Measurements from ENCODE around the gene LUZP2. TPM values are rescaled to one million over a fixed set of nuclear protein-coding genes. Genes with fewer than 3 reads are reported as not detected.

Gene LUZP2
- polyA plus RNA-seq, 1 donor from 2014 or later = 15.5 TPM

DNA sequence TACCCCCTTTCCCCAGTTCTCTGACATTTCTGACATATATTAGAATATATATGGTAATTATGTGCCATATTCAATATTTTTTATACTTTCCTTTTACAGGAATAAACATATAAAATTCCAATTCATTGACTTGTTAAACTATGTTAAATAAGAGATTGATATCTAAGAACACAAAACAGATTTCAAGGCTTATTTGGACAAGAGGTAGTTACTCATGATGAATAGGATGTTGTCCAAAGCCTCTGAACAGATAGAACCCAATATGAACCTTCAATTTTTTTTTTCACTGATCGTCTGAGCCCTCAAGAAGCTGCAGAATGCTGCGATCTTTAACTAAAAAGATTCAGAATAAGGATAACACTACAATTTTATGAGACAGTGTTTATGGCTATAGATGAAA, 340.3 kb downstream of the LUZP2 start:
- Histone ChIP-seq H3K27me3 (ENCODE audit: insufficient read depth, low read depth, low read length) (no peaks in the 10 kb centered on the region), H3K9ac (ENCODE audit: low read length) (no peak overlapping the region), H3K4me3 (ENCODE audit: low read length) (no peak overlapping the region)

DNA sequence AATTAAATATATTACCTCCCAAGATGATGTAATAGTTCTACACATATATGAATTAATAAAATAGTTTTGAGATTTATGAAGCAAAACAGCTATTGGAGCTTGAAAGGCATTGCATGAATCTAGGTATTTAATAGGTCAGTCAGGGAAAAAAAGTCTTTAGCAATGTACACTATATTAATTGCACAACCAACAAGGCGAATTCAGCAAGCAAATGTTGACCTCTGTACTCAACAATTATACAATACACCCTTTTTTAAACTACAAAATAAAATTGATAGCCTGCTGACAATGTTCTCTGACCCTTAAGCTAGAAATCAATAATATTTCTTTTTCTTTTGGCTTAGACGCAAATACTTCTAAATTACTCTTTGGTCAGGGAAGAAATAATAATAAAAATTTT, 345.5 kb downstream of the LUZP2 start:
- Histone ChIP-seq H3K4me2 (ENCODE audit: low read length) (no peak overlapping the region), H3K27ac (ENCODE audit: low read length) (no peak overlapping the region), H3K27me3 (ENCODE audit: insufficient read depth, low read depth, low read length) (no peaks in the 10 kb centered on the region), H3K9me2 (ENCODE audit: insufficient read depth, low read length) (no peaks in the 10 kb centered on the region), H3K36me3 (ENCODE audit: insufficient read depth, low read length) (no peaks in the 10 kb centered on the region), H3F3A (ENCODE audit: insufficient read depth, low read length, poor library complexity, severe bottlenecking) (no peaks in the 10 kb centered on the region), H3K79me2 (replicated peaks; ENCODE audit: insufficient read depth, low read length) (no peaks in the 10 kb centered on the region), H3K9ac (ENCODE audit: low read length) (no peak overlapping the region), H4K20me1 (ENCODE audit: insufficient read depth) (no peaks in the 10 kb centered on the region), H3K4me3 (ENCODE audit: low read length) (no peak overlapping the region), H2AFZ (ENCODE audit: low read depth, low read length) (no peak overlapping the region), H3K9me3 (ENCODE audit: low read length) (no peaks in the 10 kb centered on the region)
- TF ChIP-seq, protein P1, sequence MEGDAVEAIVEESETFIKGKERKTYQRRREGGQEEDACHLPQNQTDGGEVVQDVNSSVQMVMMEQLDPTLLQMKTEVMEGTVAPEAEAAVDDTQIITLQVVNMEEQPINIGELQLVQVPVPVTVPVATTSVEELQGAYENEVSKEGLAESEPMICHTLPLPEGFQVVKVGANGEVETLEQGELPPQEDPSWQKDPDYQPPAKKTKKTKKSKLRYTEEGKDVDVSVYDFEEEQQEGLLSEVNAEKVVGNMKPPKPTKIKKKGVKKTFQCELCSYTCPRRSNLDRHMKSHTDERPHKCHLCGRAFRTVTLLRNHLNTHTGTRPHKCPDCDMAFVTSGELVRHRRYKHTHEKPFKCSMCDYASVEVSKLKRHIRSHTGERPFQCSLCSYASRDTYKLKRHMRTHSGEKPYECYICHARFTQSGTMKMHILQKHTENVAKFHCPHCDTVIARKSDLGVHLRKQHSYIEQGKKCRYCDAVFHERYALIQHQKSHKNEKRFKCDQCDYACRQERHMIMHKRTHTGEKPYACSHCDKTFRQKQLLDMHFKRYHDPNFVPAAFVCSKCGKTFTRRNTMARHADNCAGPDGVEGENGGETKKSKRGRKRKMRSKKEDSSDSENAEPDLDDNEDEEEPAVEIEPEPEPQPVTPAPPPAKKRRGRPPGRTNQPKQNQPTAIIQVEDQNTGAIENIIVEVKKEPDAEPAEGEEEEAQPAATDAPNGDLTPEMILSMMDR (IDR thresholded peaks at IDR 0.05; ENCODE audit: poor library complexity, severe bottlenecking) = no peak
- TF ChIP-seq MXI1 (conservative IDR thresholded peaks at IDR 0.05; ENCODE audit: poor library complexity, severe bottlenecking) (no peak), RAD21 (conservative IDR thresholded peaks at IDR 0.05) (no peak), EZH2 (IDR thresholded peaks at IDR 0.05; ENCODE audit: borderline replicate concordance, insufficient read depth, low read length, poor library complexity, severe bottlenecking) (no peak), SMC3 (conservative IDR thresholded peaks at IDR 0.05; ENCODE audit: poor library complexity) (no peak), TAF1 (IDR thresholded peaks at IDR 0.05; ENCODE audit: low read depth) (no peak), POLR2AphosphoS5 (IDR thresholded peaks at IDR 0.05) (no peak), EP300 (conservative IDR thresholded peaks at IDR 0.05; ENCODE audit: poor library complexity, severe bottlenecking) (no peak)
- TF ChIP-seq, protein P2, sequence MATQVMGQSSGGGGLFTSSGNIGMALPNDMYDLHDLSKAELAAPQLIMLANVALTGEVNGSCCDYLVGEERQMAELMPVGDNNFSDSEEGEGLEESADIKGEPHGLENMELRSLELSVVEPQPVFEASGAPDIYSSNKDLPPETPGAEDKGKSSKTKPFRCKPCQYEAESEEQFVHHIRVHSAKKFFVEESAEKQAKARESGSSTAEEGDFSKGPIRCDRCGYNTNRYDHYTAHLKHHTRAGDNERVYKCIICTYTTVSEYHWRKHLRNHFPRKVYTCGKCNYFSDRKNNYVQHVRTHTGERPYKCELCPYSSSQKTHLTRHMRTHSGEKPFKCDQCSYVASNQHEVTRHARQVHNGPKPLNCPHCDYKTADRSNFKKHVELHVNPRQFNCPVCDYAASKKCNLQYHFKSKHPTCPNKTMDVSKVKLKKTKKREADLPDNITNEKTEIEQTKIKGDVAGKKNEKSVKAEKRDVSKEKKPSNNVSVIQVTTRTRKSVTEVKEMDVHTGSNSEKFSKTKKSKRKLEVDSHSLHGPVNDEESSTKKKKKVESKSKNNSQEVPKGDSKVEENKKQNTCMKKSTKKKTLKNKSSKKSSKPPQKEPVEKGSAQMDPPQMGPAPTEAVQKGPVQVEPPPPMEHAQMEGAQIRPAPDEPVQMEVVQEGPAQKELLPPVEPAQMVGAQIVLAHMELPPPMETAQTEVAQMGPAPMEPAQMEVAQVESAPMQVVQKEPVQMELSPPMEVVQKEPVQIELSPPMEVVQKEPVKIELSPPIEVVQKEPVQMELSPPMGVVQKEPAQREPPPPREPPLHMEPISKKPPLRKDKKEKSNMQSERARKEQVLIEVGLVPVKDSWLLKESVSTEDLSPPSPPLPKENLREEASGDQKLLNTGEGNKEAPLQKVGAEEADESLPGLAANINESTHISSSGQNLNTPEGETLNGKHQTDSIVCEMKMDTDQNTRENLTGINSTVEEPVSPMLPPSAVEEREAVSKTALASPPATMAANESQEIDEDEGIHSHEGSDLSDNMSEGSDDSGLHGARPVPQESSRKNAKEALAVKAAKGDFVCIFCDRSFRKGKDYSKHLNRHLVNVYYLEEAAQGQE (IDR thresholded peaks at IDR 0.05; ENCODE audit: borderline replicate concordance) = no peak

More for the DNA sequence above, 340.3 kb downstream of the LUZP2 start:
- H3K4me2 ChIP-seq (ENCODE audit: low read length) = no peak overlapping the region
- no peaks in the 10 kb centered on the region for H3K36me3 ChIP-seq (ENCODE audit: insufficient read depth, low read length)
- H2AFZ ChIP-seq (ENCODE audit: low read depth, low read length) = no peak overlapping the region
- H4K20me1 ChIP-seq (ENCODE audit: insufficient read depth) = no peaks in the 10 kb centered on the region
- no peaks in the 10 kb centered on the region for H3K9me3 ChIP-seq (ENCODE audit: low read length)
- no peaks in the 10 kb centered on the region for H3K9me2 ChIP-seq (ENCODE audit: insufficient read depth, low read length)
- H3K79me2 ChIP-seq (replicated peaks; ENCODE audit: insufficient read depth, low read length) = no peaks in the 10 kb centered on the region
- H3K27ac ChIP-seq (ENCODE audit: low read length) = no peak overlapping the region
- no peaks in the 10 kb centered on the region for H3F3A ChIP-seq (ENCODE audit: insufficient read depth, low read length, poor library complexity, severe bottlenecking)
- TF ChIP-seq, protein P2 (IDR thresholded peaks at IDR 0.05; ENCODE audit: borderline replicate concordance) = no peak
- no peak for TF ChIP-seq EP300 (conservative IDR thresholded peaks at IDR 0.05; ENCODE audit: poor library complexity, severe bottlenecking)
- no peak for TF ChIP-seq TAF1 (IDR thresholded peaks at IDR 0.05; ENCODE audit: low read depth)
- TF ChIP-seq RAD21 (conservative IDR thresholded peaks at IDR 0.05) = no peak
- TF ChIP-seq POLR2AphosphoS5 (IDR thresholded peaks at IDR 0.05) = no peak
- no peak for TF ChIP-seq EZH2 (IDR thresholded peaks at IDR 0.05; ENCODE audit: borderline replicate concordance, insufficient read depth, low read length, poor library complexity, severe bottlenecking)
- TF ChIP-seq MXI1 (conservative IDR thresholded peaks at IDR 0.05; ENCODE audit: poor library complexity, severe bottlenecking) = no peak

Data from neural cell (in vitro differentiated cells).